A549 (cell line): ENCODE measurements around the gene CHMP6.

Experiments used
- CBX2 ChIP-seq: fragments of 200-600 bp; sonication (generic); IDR thresholded peaks from 2 replicates; pipeline ENCODE4 v1.6.1; 2016; ENCODE audit warnings: low read depth, mild to moderate bottlenecking, borderline replicate concordance
- CBX8 ChIP-seq: fragments of 200-600 bp; sonication (generic); IDR thresholded peaks from 2 replicates; pipeline ENCODE4 v1.6.1; 2016
- ESRRA ChIP-seq: fragments of 150-350 bp; IDR thresholded peaks from 2 replicates; pipeline ENCODE4 v1.6.1; 2014; ENCODE audit warnings: mild to moderate bottlenecking, low read length, borderline replicate concordance
- FOSL2 ChIP-seq, 2 experiments: fragments of 450-650 bp in 1 of 2; fragments of >200 bp in 1 of 2; sonication (Bioruptor Twin) in 1 of 2; formaldehyde crosslinking; IDR thresholded peaks; 2 replicates each; pipeline versions ENCODE4 v1.5.0 to v1.6.1; 2016 to 2020; ENCODE audit warnings: mild to moderate bottlenecking in 1 of 2, moderate library complexity in 1 of 2
- HDAC2 ChIP-seq: fragments of 200-600 bp; sonication (generic); IDR thresholded peaks from 2 replicates; pipeline ENCODE4 v1.6.1; 2016
- NR3C1 ChIP-seq: fragments of >200 bp; sonication (Bioruptor Twin); formaldehyde crosslinking; IDR thresholded peaks from 3 replicates; pipeline ENCODE4 v1.6.1; 2017
- POLR2A ChIP-seq: IDR thresholded peaks from 2 replicates; pipeline ENCODE4 v1.6.1; 2012; ENCODE audit warnings: mild to moderate bottlenecking, low read length
- RAD21 ChIP-seq, 2 experiments: fragments of >200 bp in 1 of 2; sonication (Bioruptor Twin) in 1 of 2; formaldehyde crosslinking in 1 of 2; IDR thresholded peaks in 1 of 2; conservative IDR thresholded peaks in 1 of 2; 2 replicates in 1 of 2; 3 replicates in 1 of 2; pipeline ENCODE4 v1.6.1; 2012 to 2018; ENCODE audit warnings: inconsistent platforms in 1 of 2
- RCOR1 ChIP-seq: fragments of 150-350 bp; IDR thresholded peaks from 2 replicates; pipeline ENCODE4 v1.6.1; 2014; ENCODE audit warnings: antibody characterized with exemption, low read length, low read depth
- ZSCAN20 ChIP-seq: fragments of 250-450 bp; sonication (Bioruptor Pico); IDR thresholded peaks from 2 replicates; pipeline ENCODE4 v1.8.0; 2022; ENCODE audit warnings: mild to moderate bottlenecking, moderate library complexity
- TF ChIP-seq, protein P1 (sequence below): fragments of >200 bp; sonication (Bioruptor Twin); formaldehyde crosslinking; IDR thresholded peaks from 3 replicates; pipeline ENCODE4 v1.5.1; 2016
- TF ChIP-seq, protein P2 (sequence below): fragments of 150-350 bp; IDR thresholded peaks from 2 replicates; pipeline ENCODE4 v1.6.1; 2014; ENCODE audit warnings: low read depth, mild to moderate bottlenecking, low read length
- TF ChIP-seq, protein P3 (sequence below): IDR thresholded peaks from 2 replicates; pipeline ENCODE4 v1.6.1; 2012

DNA sequence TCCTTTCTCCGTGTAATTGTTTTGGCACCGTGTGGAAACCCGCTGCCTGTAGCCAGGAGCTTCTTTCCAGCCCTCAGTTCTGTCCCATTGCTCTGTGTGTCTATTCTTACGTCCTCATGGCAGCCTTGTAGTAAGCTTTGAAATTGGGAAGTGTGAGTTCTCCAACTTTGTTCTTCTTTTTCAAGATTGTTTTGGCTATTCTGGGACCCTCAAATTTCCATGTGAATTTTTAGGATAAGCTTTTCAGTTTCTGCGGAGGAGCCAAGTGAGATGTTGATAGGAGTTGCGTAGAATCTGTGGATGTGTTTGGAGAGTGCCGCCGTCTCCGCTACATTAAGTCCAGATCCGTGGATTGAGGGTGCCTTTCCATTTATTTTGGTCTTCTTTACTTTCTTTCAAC, 15.2 kb downstream of the CHMP6 start:
- TF ChIP-seq FOSL2 (IDR thresholded peaks at IDR 0.05) (no peak), FOSL2 (CRISPR knock-in tag; IDR thresholded peaks at IDR 0.05) (no peak), RCOR1 (no peak), CBX8 (no peak), POLR2A (no peak), CBX2 (no peak), HDAC2 (no peak), NR3C1 (no peak), ZSCAN20 (CRISPR knock-in tag) (no peak), ESRRA (no peak), RAD21 (conservative IDR thresholded peaks at IDR 0.05 in 1 of 2, IDR thresholded peaks at IDR 0.05 in 1 of 2) (no peak)
- TF ChIP-seq, protein P1, sequence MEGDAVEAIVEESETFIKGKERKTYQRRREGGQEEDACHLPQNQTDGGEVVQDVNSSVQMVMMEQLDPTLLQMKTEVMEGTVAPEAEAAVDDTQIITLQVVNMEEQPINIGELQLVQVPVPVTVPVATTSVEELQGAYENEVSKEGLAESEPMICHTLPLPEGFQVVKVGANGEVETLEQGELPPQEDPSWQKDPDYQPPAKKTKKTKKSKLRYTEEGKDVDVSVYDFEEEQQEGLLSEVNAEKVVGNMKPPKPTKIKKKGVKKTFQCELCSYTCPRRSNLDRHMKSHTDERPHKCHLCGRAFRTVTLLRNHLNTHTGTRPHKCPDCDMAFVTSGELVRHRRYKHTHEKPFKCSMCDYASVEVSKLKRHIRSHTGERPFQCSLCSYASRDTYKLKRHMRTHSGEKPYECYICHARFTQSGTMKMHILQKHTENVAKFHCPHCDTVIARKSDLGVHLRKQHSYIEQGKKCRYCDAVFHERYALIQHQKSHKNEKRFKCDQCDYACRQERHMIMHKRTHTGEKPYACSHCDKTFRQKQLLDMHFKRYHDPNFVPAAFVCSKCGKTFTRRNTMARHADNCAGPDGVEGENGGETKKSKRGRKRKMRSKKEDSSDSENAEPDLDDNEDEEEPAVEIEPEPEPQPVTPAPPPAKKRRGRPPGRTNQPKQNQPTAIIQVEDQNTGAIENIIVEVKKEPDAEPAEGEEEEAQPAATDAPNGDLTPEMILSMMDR, result no peak
- TF ChIP-seq, protein P2, sequence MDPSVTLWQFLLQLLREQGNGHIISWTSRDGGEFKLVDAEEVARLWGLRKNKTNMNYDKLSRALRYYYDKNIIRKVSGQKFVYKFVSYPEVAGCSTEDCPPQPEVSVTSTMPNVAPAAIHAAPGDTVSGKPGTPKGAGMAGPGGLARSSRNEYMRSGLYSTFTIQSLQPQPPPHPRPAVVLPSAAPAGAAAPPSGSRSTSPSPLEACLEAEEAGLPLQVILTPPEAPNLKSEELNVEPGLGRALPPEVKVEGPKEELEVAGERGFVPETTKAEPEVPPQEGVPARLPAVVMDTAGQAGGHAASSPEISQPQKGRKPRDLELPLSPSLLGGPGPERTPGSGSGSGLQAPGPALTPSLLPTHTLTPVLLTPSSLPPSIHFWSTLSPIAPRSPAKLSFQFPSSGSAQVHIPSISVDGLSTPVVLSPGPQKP, result no peak
- TF ChIP-seq, protein P3, sequence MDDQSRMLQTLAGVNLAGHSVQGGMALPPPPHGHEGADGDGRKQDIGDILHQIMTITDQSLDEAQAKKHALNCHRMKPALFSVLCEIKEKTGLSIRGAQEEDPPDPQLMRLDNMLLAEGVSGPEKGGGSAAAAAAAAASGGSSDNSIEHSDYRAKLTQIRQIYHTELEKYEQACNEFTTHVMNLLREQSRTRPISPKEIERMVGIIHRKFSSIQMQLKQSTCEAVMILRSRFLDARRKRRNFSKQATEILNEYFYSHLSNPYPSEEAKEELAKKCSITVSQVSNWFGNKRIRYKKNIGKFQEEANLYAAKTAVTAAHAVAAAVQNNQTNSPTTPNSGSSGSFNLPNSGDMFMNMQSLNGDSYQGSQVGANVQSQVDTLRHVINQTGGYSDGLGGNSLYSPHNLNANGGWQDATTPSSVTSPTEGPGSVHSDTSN, result no peak
